Activated T-cell treated with anti-CD3 and anti-CD28 coated beads for 1 hour (primary cell): ENCODE results near the gene ADAMTS8.

Source experiments
- DNase-seq: peaks from one replicate; pipeline ENCODE4 v3.0.0-alpha.2; 2020; ENCODE audit warnings: low read depth

ADAMTS8 gene

GRCh38 chr11:130397780-130398179 is 30.6 kb downstream of the ADAMTS8 start:
- DNase-seq, result no peak

- DNase-seq, result no peak
Observed at GRCh38 chr11:130396965-130397364, 31.4 kb downstream of the ADAMTS8 start.

- no peak for DNase-seq
Observed at GRCh38 chr11:130394615-130395014, 33.8 kb downstream of the ADAMTS8 start.

DNA sequence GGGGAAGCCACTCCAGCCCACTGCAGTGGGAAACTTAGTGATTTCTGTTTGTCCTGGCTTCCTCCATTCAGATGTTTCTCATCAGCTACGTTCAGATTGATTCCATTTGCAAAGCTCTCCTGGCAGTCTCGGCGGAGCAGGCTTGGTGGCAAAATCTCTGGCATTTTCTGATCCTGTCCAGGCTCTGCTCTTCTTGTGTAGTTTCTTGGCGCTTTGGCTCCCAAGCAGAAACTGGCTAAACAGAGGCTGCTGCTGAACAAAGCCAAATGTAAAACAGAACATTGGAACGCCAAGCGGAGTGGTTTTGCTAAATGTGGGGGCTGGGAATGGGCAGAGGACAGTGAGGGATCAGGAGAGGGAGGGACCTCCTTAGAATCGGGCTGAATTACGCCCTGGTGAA is 36.7 kb downstream of the ADAMTS8 start:
- DNase-seq, result no peak

GRCh38 chr11:130390071-130390758 is 38.2 kb downstream of the ADAMTS8 start:
- no peak for DNase-seq

DNA sequence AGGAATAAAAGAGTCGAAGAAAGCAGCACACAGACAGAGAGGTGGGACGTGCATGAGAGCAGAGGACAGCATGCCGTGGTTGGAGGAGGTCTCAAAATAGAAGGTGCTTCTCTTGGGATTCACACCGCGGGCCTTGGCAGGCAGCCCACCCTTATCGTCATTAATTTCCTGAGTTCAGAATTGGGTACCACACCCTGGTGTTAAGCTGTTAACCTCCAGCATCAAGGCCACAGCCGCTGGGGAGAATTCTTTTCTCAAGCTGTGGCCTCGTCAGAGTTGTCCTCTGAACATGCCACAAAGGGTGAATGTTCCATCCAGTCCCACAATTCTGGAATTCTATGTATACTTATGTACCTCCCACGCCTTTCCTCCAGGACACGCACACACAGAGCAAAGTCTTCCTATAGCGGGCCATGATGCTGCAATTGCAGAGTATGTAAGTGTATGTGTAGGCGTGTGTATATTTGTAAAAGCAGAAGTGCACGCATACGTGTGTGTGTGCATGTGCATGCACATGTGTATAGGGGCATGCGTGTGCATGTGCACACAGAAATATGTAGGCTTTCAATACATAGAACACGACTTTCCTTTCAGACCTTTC is 39.0 kb downstream of the ADAMTS8 start:
- DNase-seq, result no peak

- DNase-seq, result no peak
Observed at GRCh38 chr11:130388607-130389205, 39.7 kb downstream of the ADAMTS8 start.

GRCh38 chr11:130386056-130386455 is 42.4 kb downstream of the ADAMTS8 start:
- no peak for DNase-seq

GRCh38 chr11:130383344-130384211 is 44.8 kb downstream of the ADAMTS8 start:
- DNase-seq, result no peak

- no peak for DNase-seq
Observed at GRCh38 chr11:130381317-130381716, 47.1 kb downstream of the ADAMTS8 start.

GRCh38 chr11:130380778-130381177 is 47.6 kb downstream of the ADAMTS8 start:
- DNase-seq, result no peak

GRCh38 chr11:130379276-130379675 is 49.1 kb downstream of the ADAMTS8 start:
- DNase-seq, result no peak

DNA sequence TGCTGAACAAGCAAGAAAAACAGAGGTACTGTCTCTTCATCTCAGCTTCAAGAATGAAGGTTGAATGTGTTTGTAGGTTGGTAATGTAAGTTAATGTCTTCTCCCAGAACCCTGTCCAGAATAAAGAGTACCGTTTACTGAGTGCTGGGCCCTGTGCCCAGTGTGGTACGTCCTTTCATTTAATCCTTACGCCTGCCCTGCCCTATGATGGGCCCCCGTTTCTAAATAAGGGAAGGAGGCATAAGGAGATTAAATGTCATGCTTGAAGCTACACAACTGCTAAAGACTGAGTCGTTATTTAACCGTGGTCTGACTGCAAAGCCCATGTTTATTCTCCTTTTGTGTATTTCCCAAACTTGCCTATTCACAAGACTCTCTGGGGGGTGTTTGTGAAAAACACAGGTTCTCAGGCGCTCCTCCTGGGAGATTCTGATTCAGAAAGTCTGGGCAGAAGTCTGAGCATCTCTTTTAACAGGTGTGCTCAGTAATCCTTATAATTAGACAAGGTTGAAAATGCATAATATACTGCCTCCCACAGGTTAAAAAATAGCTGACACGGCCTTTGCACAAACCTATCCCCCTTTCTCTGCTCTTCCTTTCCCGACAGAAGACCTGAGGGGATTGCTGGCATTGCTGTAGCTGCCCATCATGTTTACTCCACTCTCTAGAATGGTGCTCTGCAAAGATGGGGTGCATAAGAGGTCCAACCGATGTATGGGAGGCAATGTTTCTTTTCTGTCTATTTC is 57.4 kb downstream of the ADAMTS8 start:
- DNase-seq, result no peak

DNA sequence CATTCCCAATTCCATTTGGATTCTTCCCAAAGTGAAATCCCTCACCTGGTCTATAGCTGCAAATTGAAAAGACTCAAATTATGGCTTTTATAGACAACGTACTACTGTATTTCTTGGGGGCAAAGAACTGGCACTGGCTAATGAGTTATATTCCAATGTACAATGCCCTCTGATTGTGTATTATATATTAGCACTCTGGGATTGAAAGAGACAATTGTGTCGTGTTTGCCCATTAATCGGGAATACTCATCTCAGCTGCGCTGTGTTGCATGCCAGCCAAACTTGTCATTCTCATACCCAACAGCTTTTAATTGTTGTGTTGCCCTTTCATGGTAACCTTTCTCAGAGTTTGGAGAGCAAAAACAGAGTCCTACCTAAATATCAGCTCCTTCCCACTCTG is 58.7 kb downstream of the ADAMTS8 start:
- no peak for DNase-seq

- DNase-seq, result no peak
Observed at GRCh38 chr11:130369141-130369691, 59.2 kb downstream of the ADAMTS8 start.

- no peak for DNase-seq
Observed at GRCh38 chr11:130359419-130359818, 69.0 kb downstream of the ADAMTS8 start.

DNA sequence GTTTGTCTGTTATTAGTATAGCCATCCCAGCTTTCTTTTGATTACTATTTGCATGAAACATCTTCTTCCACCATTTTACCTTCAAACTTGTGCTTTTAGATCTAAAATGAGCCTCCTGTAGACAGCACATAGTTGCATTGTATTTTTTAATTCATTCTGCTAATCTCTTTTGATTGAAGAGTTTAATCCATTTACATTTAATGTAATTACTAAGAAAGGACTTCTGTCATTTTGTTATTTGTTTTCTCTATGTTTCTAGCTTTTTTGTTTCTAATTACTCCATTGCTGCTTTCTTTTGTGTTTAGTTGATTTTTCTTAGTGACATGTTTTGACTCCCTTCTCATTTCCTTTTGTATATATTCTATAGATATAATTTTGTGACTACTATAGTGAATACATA is 70.0 kb downstream of the ADAMTS8 start:
- no peak for DNase-seq
